HepG2 (cell line): Measurements from ENCODE around the gene TOP3B. TPM values are rescaled to one million over a fixed set of nuclear protein-coding genes. Genes with fewer than 3 reads are reported as not detected.
A peak's percentile ranks its signal among the peaks of the same experiment; 100 is the strongest.

Source experiments
- ATM ChIP-seq: fragments of 450-650 bp; IDR thresholded peaks from 2 replicates; pipeline ENCODE4 v1.7.1; 2017; ENCODE audit warnings: mild to moderate bottlenecking, borderline replicate concordance
- BCL3 ChIP-seq: sonication (generic); formaldehyde crosslinking; IDR thresholded peaks from 2 replicates; pipeline ENCODE4 v1.5.1; 2020; ENCODE audit warnings: mild to moderate bottlenecking, missing genetic modification reagents, moderate library complexity
- CENPT ChIP-seq: sonication (generic); formaldehyde crosslinking; IDR thresholded peaks from 2 replicates; pipeline ENCODE4 v1.8.0; 2022; ENCODE audit warnings: low read depth, mild to moderate bottlenecking, moderate library complexity, missing genetic modification reagents
- EEA1 ChIP-seq: sonication (generic); formaldehyde crosslinking; IDR thresholded peaks from 2 replicates; pipeline ENCODE4 v1.5.1; 2020; ENCODE audit warnings: mild to moderate bottlenecking, missing genetic modification reagents, borderline replicate concordance
- FOXK1 ChIP-seq: sonication (generic); formaldehyde crosslinking; IDR thresholded peaks from 2 replicates; pipeline ENCODE4 v1.4.0; 2020; ENCODE audit warnings: low read depth, missing genetic modification reagents, borderline replicate concordance
- FOXK2 ChIP-seq: fragments of 450-650 bp; IDR thresholded peaks from 2 replicates; pipeline ENCODE4 v1.6.1; 2016
- GABPB1 ChIP-seq: IDR thresholded peaks from 2 replicates; pipeline ENCODE4 v1.6.1; 2016; ENCODE audit warnings: mild to moderate bottlenecking, missing genetic modification reagents, moderate library complexity, missing compliant biosample characterization
- IKZF5 ChIP-seq: IDR thresholded peaks from 2 replicates; pipeline ENCODE4 v1.6.1; 2018; ENCODE audit warnings: missing genetic modification reagents, mild to moderate bottlenecking, missing compliant biosample characterization
- KDM5A ChIP-seq: fragments of 200-600 bp; sonication (generic); IDR thresholded peaks from 2 replicates; pipeline ENCODE4 v1.7.0; 2018; ENCODE audit warnings: antibody characterized with exemption, mild to moderate bottlenecking, low read length, borderline replicate concordance
- MYNN ChIP-seq: sonication (generic); formaldehyde crosslinking; IDR thresholded peaks from 2 replicates; pipeline ENCODE4 v1.4.0; 2020; ENCODE audit warnings: mild to moderate bottlenecking, low read depth, missing genetic modification reagents
- MZF1 ChIP-seq: sonication (generic); formaldehyde crosslinking; IDR thresholded peaks from 2 replicates; pipeline ENCODE4 v1.8.1; 2023; ENCODE audit warnings: mild to moderate bottlenecking, missing genetic modification reagents, borderline replicate concordance
- SMYD3 ChIP-seq: sonication (generic); formaldehyde crosslinking; IDR thresholded peaks from 2 replicates; pipeline ENCODE4 v1.8.1; 2023; ENCODE audit warnings: mild to moderate bottlenecking, missing genetic modification reagents
- THAP7 ChIP-seq: sonication (generic); formaldehyde crosslinking; IDR thresholded peaks from 2 replicates; pipeline ENCODE4 v1.8.1; 2023; ENCODE audit warnings: mild to moderate bottlenecking, missing genetic modification reagents
- TP53 ChIP-seq: sonication (generic); formaldehyde crosslinking; conservative IDR thresholded peaks from 2 replicates; pipeline ENCODE4 v1.4.0; 2020; ENCODE audit warnings: missing genetic modification reagents
- ZFP36L1 ChIP-seq: sonication (generic); formaldehyde crosslinking; IDR thresholded peaks from 2 replicates; pipeline ENCODE4 v1.8.0; 2022; ENCODE audit warnings: mild to moderate bottlenecking, missing genetic modification reagents, moderate library complexity
- ZNF17 ChIP-seq: sonication (generic); formaldehyde crosslinking; IDR thresholded peaks from 2 replicates; pipeline ENCODE4 v1.5.0; 2020; ENCODE audit warnings: mild to moderate bottlenecking, missing genetic modification reagents
- ZNF331 ChIP-seq: sonication (generic); formaldehyde crosslinking; IDR thresholded peaks from 2 replicates; pipeline ENCODE4 v1.4.0; 2020; ENCODE audit warnings: missing genetic modification reagents
- ZNF749 ChIP-seq: sonication (generic); formaldehyde crosslinking; IDR thresholded peaks from 2 replicates; pipeline ENCODE4 v1.8.0; 2022; ENCODE audit warnings: mild to moderate bottlenecking, missing genetic modification reagents, moderate library complexity, borderline replicate concordance
- ZSCAN9 ChIP-seq: IDR thresholded peaks from 2 replicates; pipeline ENCODE4 v1.6.1; 2016; ENCODE audit warnings: borderline replicate concordance
- polyA plus RNA-seq, 8 experiments: library from polyadenylated mRNA; depleted of rRNA in 3 of 8; stranded (reverse) in 7 of 8; unstranded in 1 of 8; fragments of >200 nt; fragmentation: Illumina TruSeq in 4 of 8; extraction: Trizol in 4 of 8; gene quantifications; 2 replicates each; pipeline versions ENCODE4 v1.2.1 to v1.2.3, GENCODE V29; 2011 to 2016; ENCODE audit warnings: low read depth in 4 of 8, missing spikeins in 1 of 8, mixed read lengths in 1 of 8; ENCODE audit not compliant: insufficient read depth in 1 of 8
- total RNA-seq, 5 experiments: library from RNA; depleted of rRNA; stranded (reverse); fragments of >200 nt; fragmentation: Illumina TruSeq; extraction: Trizol; gene quantifications; 2 replicates each; pipeline ENCODE4 v1.2.3, GENCODE V29; 2016; ENCODE audit warnings: low read depth in 1 of 5
- TF ChIP-seq, protein P1 (sequence below): sonication (generic); formaldehyde crosslinking; conservative IDR thresholded peaks from 2 replicates; pipeline ENCODE4 v1.8.1; 2023; ENCODE audit warnings: missing genetic modification reagents
- TF ChIP-seq, protein P2 (sequence below): sonication (generic); formaldehyde crosslinking; IDR thresholded peaks from 2 replicates; pipeline ENCODE4 v1.4.0; 2020; ENCODE audit warnings: missing genetic modification reagents, borderline replicate concordance
- TF ChIP-seq, protein P3 (sequence below): IDR thresholded peaks from 2 replicates; pipeline ENCODE4 v1.6.1; 2016

Gene TOP3B
- total and polyA plus RNA-seq, 2 of the 13 experiments (the other 11 are each of a cell fraction or from before 2014, with no cell fraction given) = 28.5 to 29.7 TPM

- TF ChIP-seq GABPB1 (CRISPR knock-in tag) = peak; percentile 91
- no peak for TF ChIP-seq MYNN (CRISPR knock-in tag)
- peak; percentile 42; the same call in 1 of the 2 replicates for TF ChIP-seq EEA1 (CRISPR knock-in tag)
- TF ChIP-seq FOXK1 (CRISPR knock-in tag) = 0 out of 2 replicates have a peak, but pooled peaks have one; percentile 43
- no peak for TF ChIP-seq ZSCAN9 (CRISPR knock-in tag)
- 0 out of 2 replicates have a peak, but pooled peaks have one; percentile 41 for TF ChIP-seq SMYD3 (CRISPR knock-in tag)
- 0 out of 2 replicates have a peak, but pooled peaks have one; percentile 48 for TF ChIP-seq CENPT (CRISPR knock-in tag)
- 0 out of 2 replicates have a peak, but pooled peaks have one; percentile 46 for TF ChIP-seq TP53 (CRISPR knock-in tag)
- TF ChIP-seq FOXK2 = no peak
- TF ChIP-seq BCL3 (CRISPR knock-in tag) = peak; percentile 64; the same call in 1 of the 2 replicates
- TF ChIP-seq ZNF17 (CRISPR knock-in tag) = no peak
- TF ChIP-seq ZNF331 (CRISPR knock-in tag) = peak; percentile 79; the same call in 1 of the 2 replicates
- TF ChIP-seq THAP7 (CRISPR knock-in tag) = no peak
- 0 out of 2 replicates have a peak, but pooled peaks have one; percentile 52 for TF ChIP-seq MZF1
- no peak for TF ChIP-seq ZNF749
- TF ChIP-seq KDM5A = peak; percentile 76
- 0 out of 2 replicates have a peak, but pooled peaks have one; percentile 72 for TF ChIP-seq ZFP36L1 (CRISPR knock-in tag)
- TF ChIP-seq, protein P1, sequence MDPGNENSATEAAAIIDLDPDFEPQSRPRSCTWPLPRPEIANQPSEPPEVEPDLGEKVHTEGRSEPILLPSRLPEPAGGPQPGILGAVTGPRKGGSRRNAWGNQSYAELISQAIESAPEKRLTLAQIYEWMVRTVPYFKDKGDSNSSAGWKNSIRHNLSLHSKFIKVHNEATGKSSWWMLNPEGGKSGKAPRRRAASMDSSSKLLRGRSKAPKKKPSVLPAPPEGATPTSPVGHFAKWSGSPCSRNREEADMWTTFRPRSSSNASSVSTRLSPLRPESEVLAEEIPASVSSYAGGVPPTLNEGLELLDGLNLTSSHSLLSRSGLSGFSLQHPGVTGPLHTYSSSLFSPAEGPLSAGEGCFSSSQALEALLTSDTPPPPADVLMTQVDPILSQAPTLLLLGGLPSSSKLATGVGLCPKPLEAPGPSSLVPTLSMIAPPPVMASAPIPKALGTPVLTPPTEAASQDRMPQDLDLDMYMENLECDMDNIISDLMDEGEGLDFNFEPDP (CRISPR knock-in tag) = no peak
- TF ChIP-seq, protein P2, sequence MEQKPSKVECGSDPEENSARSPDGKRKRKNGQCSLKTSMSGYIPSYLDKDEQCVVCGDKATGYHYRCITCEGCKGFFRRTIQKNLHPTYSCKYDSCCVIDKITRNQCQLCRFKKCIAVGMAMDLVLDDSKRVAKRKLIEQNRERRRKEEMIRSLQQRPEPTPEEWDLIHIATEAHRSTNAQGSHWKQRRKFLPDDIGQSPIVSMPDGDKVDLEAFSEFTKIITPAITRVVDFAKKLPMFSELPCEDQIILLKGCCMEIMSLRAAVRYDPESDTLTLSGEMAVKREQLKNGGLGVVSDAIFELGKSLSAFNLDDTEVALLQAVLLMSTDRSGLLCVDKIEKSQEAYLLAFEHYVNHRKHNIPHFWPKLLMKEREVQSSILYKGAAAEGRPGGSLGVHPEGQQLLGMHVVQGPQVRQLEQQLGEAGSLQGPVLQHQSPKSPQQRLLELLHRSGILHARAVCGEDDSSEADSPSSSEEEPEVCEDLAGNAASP (CRISPR knock-in tag) = peak; percentile 51
- TF ChIP-seq ATM = no peak
- TF ChIP-seq, protein P3, sequence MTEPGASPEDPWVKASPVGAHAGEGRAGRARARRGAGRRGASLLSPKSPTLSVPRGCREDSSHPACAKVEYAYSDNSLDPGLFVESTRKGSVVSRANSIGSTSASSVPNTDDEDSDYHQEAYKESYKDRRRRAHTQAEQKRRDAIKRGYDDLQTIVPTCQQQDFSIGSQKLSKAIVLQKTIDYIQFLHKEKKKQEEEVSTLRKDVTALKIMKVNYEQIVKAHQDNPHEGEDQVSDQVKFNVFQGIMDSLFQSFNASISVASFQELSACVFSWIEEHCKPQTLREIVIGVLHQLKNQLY = no peak
- TF ChIP-seq IKZF5 (CRISPR knock-in tag) = peak; percentile 59; the same call in 1 of the 2 replicates
Observed at GRCh38 chr22:21938071-21938822, 44.3 kb downstream of the TOP3B start (continued).
